HuH-7 (cell line): ENCODE measurements around the gene PHAF1.

ENCODE experiments used
- DNase-seq: peaks from one replicate; pipeline ENCODE4 v3.0.0; 2011; ENCODE audit warnings: low spot score

The PHAF1 gene

DNA sequence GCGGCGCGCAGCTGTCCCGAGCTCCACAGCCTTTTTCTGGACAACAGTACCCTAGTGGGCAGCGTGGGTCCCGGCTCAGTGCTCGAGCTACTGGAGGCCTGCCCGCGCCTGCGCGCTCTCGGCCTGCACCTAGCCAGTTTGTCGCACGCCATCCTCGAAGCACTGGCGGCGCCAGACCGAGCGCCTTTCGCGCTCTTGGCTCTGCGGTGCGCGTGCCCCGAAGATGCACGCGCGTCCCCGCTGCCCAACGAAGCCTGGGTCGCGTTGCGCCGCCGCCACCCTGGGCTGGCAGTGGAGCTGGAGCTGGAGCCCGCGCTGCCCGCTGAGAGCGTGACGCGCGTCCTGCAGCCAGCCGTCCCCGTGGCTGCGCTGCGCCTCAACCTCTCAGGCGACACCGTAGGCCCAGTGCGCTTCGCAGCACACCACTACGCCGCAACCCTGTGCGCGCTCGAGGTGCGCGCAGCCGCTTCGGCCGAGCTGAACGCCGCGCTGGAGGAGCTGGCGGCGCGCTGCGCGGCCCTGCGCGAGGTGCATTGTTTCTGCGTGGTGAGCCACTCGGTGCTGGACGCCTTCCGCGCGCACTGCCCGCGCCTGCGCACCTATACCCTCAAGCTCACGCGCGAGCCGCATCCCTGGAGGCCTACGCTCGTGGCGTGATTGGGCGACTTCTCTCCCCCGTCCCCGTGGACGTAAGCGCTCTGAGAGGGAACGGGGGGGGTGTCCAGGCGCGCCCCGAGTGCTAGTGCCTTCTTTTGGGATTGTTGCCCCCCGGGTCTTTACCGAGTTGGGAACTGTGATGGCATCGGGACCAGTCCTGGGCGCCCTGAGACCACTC is 53.6 kb downstream of the PHAF1 start:
- no peak for DNase-seq

GRCh38 chr16:67163999-67164558 is 54.3 kb downstream of the PHAF1 start:
- no peak for DNase-seq

GRCh38 chr16:67164599-67165061 is 54.9 kb downstream of the PHAF1 start, which contains the start of gene HSF4:
HSF4 (plus strand) TSS chr16:67164745; CDS start chr16:67164812, 67 bp downstream.
- no peak for DNase-seq

GRCh38 chr16:67165121-67166078 is 55.7 kb downstream of the PHAF1 start:
- no peak for DNase-seq

DNA sequence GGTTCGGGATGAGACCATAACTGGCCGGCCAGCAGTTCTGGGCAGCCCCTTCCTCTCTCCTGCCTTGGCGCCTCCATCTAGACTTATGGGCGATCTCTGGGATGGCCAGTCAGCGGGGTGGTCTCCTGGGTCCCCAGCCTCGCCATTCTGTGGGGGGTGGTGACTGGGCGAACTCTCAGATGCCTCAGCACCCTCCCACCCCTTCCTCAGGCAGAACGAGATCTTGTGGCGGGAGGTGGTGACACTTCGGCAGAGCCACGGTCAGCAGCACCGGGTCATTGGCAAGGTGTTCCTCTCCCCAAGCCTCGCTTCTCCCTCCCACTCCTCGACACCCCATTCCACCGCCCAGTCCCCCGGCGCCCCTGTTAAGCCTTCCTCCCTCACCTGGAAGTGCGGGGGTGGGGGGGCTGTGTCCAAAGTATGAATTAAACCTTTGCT is 56.4 kb downstream of the PHAF1 start:
- DNase-seq, result no peak

DNA sequence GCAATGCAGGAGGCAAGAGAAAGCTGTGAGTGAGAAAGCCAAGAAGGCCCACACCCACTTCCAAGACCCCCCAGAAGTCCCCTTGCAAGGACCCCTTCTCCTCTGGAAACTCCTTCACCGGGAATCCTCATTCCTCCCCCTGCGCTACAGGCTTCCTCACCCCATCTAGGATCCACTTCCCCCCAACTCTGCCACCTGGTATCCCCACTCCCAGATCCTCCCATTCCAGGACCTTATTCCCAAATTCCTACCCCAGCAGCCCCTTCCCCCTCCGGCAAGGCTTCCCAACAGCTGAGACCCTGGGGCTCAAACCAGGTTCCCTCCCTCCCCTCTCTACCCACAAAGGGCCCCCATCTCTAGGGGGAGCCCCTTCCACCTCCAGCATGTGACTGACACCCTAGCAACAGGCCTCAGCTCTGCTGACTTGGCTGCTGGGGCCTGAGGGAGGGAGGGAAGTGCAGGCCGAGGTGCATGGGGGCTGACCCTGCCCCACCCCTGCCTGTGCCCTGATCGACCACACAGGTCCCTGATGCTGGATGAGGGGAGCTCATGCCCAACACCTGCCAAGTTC is 56.9 kb downstream of the PHAF1 start:
- no peak for DNase-seq

GRCh38 chr16:67167588-67167987 is 57.8 kb downstream of the PHAF1 start:
- DNase-seq, result no peak

- DNase-seq, result no peak
Measured at GRCh38 chr16:67169011-67169451, 59.3 kb downstream of the PHAF1 start.

- peak; percentile 67 for DNase-seq
Measured at GRCh38 chr16:67169642-67170167, 60.0 kb downstream of the PHAF1 start.

DNA sequence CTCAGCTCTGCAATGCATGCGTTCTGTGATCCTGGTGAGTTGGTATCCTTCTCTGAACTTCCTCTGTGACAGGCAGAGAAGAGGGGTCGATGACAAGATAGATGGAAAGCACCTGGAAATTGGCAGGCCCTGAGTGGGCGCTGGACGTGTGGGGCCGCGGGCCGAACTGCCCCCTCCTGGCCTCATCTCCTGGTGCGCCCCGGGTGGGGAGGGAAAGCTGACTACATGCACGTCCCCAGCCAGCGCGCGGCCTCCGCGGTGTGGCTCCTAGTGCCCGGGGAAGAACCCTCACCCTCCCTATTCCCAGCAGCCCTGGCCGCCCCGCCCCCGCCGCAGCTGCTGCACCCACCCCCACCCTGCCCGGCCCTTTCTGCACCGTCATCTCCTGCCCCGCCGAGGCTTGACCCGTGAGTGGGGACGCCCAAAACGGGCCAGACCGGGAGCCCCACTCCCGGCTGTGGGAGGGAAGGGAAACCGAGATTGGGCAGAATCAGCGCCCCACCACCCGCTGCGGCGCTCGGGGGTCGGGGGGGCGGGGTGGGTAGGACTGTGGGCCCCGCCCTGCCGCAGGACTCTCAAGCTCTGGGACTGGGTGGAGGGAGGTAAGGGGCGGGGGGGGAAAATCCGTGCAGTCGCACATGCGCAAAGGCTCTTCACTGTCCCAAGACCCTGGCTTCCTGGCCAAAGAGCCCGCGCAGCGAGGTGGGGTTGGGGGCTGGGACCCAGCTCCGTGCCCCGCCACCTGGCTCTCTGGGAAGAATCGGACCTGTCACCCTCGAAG is 60.6 kb downstream of the PHAF1 start, which contains the start of gene NOL3:
Gene NOL3 (plus strand): TSS at position 371 of the 781 bp plus-strand sequence.
- DNase-seq, result peak; percentile 95

DNA sequence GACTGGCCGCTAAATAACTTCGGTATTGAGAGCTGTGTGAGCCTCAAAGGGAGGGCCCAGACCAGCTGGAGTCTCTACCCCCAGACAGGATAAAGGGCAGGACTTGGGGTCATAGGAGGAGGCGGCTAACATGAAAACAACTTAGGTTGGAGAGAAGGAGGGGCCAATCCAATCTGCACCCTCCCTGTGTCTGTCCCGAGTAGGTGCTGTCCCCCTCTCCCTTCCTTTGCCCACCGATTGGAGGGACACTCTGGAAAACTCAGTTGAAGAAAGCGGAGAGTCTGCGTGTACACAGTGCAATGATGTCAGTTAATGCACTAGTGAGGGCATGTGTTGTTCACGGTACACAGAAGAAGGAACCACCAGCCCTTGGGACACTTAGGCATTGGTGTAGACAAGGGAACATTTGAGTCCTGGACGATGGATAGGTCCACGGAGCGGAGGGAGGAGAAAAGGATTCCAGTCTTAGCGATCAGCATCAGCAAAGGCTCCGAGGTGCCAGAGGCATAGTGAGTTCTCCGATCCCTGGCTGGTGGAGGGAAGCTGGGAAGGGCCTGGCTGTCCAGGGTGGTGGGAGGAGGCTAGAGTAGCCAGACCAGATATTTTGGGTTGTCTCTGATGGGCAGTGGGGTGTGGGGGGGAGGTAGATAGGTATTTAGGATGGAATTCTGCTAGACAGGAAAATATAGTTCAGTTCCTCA is 61.4 kb downstream of the PHAF1 start:
- no peak for DNase-seq

DNA sequence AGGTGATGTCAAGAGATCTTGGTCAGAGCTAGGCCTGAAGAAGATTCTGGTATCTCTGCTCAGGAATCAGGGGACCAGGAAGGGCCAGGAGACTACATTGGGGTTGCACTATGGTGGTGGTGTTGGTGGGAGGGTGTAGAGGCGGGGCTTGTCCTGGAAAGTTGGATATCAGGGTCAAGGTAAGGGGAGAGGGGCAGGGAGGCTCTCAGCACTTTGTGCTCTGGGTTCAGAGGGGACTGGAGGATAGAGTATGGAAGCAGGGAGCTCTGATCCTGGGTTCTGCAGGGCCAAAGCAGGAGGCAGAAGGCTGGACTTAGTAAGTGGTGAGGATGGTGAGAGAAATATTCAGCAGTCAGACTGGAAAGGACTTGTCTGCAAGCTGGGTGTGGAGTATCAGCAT is 63.6 kb downstream of the PHAF1 start:
- no peak for DNase-seq

GRCh38 chr16:67173808-67174705 is 64.3 kb downstream of the PHAF1 start:
- DNase-seq, result peak; percentile 86

GRCh38 chr16:67174706-67175231 is 65.0 kb downstream of the PHAF1 start:
- DNase-seq, result no peak

DNA sequence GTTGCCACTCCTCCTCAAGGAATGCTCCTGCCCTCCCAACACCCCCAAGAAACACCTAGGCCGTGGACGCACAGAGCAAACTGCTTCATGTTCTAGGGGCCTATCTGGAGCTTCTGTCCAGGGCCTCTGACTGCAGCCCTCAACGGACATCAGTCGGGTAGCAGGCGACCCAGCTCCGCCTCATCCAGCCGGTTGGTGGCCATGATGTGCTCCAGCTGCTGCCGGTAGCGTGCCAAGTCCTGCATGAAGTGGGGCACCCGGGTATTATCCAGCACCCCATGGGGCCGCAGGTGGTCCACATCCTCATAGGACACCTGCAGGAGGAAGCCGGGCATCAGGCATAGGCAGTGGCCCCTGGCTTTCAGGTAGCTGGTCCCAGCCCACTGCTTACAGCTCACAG is 66.9 kb downstream of the PHAF1 start:
- no peak for DNase-seq

DNA sequence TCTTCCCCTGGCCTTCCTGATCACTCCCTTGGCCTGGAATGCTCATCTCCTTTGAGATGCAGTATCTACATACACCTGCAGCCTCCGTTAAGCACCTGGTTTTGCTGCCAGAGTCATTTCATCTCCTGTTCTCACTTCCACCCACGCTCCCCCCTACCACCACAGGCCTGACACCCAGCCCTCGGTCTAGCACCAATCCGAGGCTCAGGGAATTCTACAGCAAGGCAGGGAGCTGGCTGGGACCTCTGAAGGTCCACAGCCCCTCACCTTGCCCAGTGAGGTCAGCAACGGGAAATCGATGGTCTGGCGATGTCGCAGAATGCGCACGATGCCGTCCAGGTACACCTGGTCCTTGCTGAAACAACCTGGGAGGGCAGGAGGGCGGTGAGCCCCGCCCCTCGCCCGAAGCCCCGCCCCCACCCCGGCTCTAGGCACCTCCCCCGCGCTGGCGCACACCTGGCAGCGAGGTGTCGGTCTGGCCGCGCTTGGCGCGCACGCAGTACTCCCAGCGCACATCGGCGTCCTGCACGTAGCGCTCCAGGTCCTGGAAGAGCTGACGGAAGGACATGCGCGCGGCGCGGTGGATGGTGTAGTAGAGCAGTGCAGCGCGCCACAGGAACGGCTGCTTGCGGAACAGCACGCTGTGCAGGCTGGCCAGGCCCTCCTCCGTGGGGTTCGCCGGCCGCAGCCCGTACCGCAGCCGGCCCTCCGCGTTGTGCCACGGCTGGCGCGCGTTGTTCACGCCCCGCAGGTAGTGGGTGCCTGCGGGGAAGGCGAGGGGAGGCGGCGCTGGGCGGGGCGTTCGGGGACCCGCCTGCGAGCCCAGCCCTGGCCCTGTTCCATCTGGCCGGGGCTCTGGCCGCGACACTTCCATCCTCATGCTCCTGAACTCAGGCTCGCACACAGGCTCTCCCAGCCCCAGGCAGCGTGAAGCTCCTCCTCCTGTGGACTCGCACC is 68.3 kb downstream of the PHAF1 start:
- DNase-seq, result peak; percentile 79

DNA sequence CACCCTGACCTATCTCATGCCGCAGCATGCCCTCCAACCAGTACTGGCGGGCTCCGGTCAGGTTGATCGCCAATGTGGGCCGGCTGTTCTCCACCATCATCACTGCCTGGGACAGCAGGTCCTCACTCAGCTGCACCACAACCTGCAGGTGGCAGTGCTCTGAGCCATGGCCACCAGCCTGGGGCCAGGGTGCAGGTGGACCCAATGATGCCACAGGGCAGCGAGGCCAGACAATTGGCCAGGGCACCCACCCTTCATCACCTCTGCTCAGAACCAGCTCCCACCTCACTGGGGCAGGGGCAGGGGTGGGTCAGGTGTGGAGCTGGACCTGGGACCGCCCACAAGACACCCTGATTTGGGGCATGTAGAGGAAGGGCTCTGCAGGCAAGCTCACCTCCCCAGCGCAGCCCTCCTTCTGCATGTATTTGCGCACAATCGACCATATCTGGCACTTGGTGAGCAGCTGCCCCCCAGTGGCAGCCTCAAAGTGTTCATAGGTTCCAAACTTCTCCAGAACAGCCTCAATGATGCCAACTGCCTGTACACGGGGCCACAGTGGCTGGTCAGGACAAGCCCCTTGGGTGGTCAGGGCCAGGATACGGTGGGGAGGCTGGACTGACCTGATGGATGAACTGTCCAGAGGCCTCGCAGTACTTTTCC is 69.8 kb downstream of the PHAF1 start:
- no peak for DNase-seq
